Ovary (tissue), 9 donors: ENCODE data around the gene FYB2. TPM values are rescaled to one million over a fixed set of nuclear protein-coding genes. Genes with fewer than 3 reads are reported as not detected.

Experiments used
- DNase-seq, 5 donors: peaks; one replicate each; pipeline ENCODE4 v3.0.0-alpha.2; 2019 to 2020
- H3K27ac ChIP-seq, 2 donors: fragments of 200-600 bp; one replicate each; pipeline versions ENCODE4 v1.5.1 to v1.8.0; 2019 to 2022
- H3K27me3 ChIP-seq: fragments of 200-600 bp; one replicate; pipeline ENCODE4 v1.8.0; 2022
- H3K36me3 ChIP-seq: fragments of 200-600 bp; sonication (generic); one replicate; pipeline ENCODE4 v1.5.1; 2019
- H3K4me1 ChIP-seq: one replicate; pipeline ENCODE4 v1.8.1; 2013; ENCODE audit warnings: mild to moderate bottlenecking, moderate library complexity; ENCODE audit not compliant: insufficient read depth
- H3K4me3 ChIP-seq: fragments of 200-600 bp; sonication (generic); one replicate; pipeline ENCODE4 v1.5.1; 2017
- H3K9me3 ChIP-seq, 2 donors: fragments of 200-600 bp in 1 of 2; sonication (generic) in 1 of 2; one replicate each; pipeline versions ENCODE4 v1.5.1 to v1.8.1; 2013 to 2019; ENCODE audit warnings: mild to moderate bottlenecking in 1 of 2, moderate library complexity in 1 of 2
- CTCF ChIP-seq, 3 donors: fragments of 450-650 bp in 2 of 3; fragments of 200-600 bp in 1 of 3; IDR thresholded peaks; one replicate each; pipeline versions ENCODE4 v1.5.1 to v1.8.0; 2016 to 2022; ENCODE audit warnings: antibody characterized with exemption in 3 of 3, mild to moderate bottlenecking in 1 of 3
- EP300 ChIP-seq: sonication (generic); formaldehyde crosslinking; IDR thresholded peaks from one replicate; pipeline ENCODE4 v1.6.1; 2017; ENCODE audit warnings: antibody characterized with exemption
- POLR2A ChIP-seq: fragments of 450-650 bp; IDR thresholded peaks from one replicate; pipeline ENCODE4 v1.6.1; 2017; ENCODE audit warnings: antibody characterized with exemption, mild to moderate bottlenecking, moderate library complexity
- WGBS, 3 donors: extraction: QIAGEN DNeasy Blood & Tissue Kit in 1 of 3; methylation state at CpG; one replicate each; pipeline versions ENCODE4 v1.1.5 to v1.1.7; 2013 to 2017; 5-methylcytosine and 5-hydroxymethylcytosine counted together
- intact Hi-C, 4 donors: fragments of 100-400 bp; cut with DNase I; formaldehyde crosslinking; loops; one replicate each; pipeline versions ENCODE4 v1.11.0 to v1.15.1; 2022 to 2023
- polyA plus RNA-seq, 2 donors: library from polyadenylated mRNA; stranded (reverse); fragments of 200-250 nt in 1 of 2; fragments of 350-450 nt in 1 of 2; fragmentation: Illumina TruSeq in 1 of 2; extraction: RNeasy Lipid Tissue Mini Kit (QIAGEN cat#74804) in 1 of 2; gene quantifications; one replicate each; pipeline ENCODE4 v1.2.3, GENCODE V29; 2013 to 2014
- total RNA-seq, 7 donors: library from RNA; depleted of rRNA in 2 of 7; stranded (reverse); fragments of >200 nt in 2 of 7; fragmentation: NEBNext Ultra II Directional in 3 of 7; extraction: Animal tissue kit (Norgen Biotek cat#: 25700) in 3 of 7; gene quantifications; one replicate each; pipeline versions ENCODE4 v1.1.0 to v1.2.4, GENCODE V29; 2016 to 2023
- donor health status: DM: no; HTN: no; CAD: no; lungs with moderate emphysema.
- donor health status: DM: no; HTN: no; CAD: no.
- donor health status: Bipolar disorder and iron deficiency.
- donor health status: DM: yes; HTN: yes; CAD: no.
- donor health status: DM: no; HTN: no; CAD: no.
- donor health status: DM: yes; HTN: yes; CAD: no.

FYB2 gene
- total and polyA plus RNA-seq, 9 donors = 0.06 to 81.5 (median 2.0) TPM; not detected in 2

DNA sequence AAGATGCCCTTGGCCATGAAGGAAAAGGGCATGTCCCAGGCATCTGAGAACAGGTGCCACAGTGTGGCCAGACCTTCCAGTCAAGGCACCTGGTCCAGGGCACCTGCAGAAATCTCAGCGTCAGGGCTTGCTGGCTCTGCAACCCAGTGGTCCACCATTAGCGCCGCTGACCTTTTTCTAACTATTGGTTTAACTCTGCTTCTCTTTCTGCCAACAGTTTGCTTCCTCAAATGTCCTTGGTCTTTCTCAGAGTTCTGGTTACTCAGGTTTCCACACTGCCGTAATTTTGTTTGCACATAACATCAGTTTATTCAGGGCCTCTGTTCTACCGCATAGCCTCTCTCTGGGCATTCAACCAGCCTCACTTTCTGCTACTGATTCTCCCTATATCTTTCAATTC lies 16.5 kb upstream of the FYB2 start:
- DNase-seq = no peak
- 88 to 94% (median 94%) methylated on average over 5 of the region's 5 CpGs for WGBS, 3 donors
- Histone ChIP-seq H3K4me3 (no peak overlapping the region), H3K4me1 (no peaks in the 10 kb centered on the region), H3K9me3 (no peaks in the 10 kb centered on the region), H3K27ac (no peak overlapping the region), H3K27me3 (no peaks in the 10 kb centered on the region), H3K36me3 (no peaks in the 10 kb centered on the region)
- TF ChIP-seq CTCF (IDR thresholded peaks at IDR 0.05) = no peak
- no peak for TF ChIP-seq EP300
- TF ChIP-seq POLR2A = no peak
- intact Hi-C loops = loop anchor here in 1 of 4 donors (10.0 kb wide), 1 partner anchor 1219 kb away; no protein-coding TSS in a partner anchor

DNA sequence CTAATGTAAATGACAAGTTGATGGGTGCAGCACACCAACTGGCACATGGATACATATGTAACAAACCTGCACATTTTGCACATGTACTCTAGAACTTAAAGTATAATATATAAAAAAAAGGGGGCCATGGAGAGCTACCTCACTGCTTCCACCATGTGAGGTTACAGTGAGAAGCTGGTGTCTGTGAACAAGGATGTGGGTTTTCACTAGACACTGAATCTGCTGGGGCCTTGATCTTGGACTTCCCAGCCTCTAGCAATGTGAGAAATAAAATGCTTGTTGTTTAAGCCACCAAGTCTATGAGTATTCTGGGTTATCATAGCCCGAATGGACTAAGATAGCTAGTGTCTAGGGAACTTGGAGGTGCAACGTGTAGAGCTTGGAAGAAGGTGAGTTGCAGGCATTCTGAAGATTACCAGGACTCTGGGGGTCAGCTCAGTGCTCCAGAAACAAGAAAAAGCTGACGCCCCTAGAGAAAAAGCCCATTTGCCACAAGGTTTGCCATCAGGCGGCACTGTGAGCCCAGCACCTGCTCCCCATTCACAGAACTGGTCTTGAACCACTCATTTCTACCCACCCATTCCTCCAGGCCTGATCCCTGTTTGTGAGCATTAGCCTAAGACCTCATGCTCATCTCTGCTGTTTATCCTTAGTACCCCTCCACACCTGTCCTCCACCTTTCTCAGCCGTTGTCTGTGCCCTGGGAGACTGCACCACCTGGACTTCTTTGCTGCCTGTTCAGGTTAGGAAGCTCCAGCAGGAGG lies 15.1 kb upstream of the FYB2 start:
- no peak for TF ChIP-seq CTCF (IDR thresholded peaks at IDR 0.05)
- TF ChIP-seq EP300 = no peak
- no peak for TF ChIP-seq POLR2A
- no peak for DNase-seq
- Histone ChIP-seq H3K27me3 (no peaks in the 10 kb centered on the region), H3K9me3 (no peaks in the 10 kb centered on the region), H3K36me3 (no peaks in the 10 kb centered on the region), H3K4me3 (no peak overlapping the region), H3K4me1 (no peaks in the 10 kb centered on the region), H3K27ac (no peak overlapping the region)
- intact Hi-C loops = loop anchor here in 2 of 4 donors (5.0 to 10.0 kb wide), 2 partner anchors 1220 to 1328 kb away; no protein-coding TSS in a partner anchor
- 83 to 95% (median 85%) methylated on average over 5 of the region's 5 CpGs for WGBS, 3 donors

DNA sequence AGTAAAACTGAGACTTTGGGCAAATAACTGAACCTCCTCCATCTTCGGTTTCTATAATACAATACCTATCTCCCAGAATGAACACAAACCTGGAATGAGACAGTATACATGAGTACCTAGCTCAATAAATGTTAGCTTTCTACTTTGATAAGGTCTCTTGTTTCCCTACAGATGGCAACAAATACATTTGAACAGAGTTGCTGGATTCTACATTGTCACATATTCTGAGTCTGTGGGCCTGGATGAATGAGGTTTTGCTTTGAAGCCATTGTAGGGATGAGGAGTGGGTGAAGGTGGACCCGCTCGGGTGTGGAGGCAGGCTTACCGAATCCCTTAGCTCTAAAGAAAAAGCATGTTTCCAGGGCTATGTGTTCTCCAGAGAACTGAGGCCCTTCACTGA lies 13.9 kb upstream of the FYB2 start:
- no peak for DNase-seq
- intact Hi-C loops = loop anchor here in 2 of 4 donors (5.0 to 10.0 kb wide), 2 partner anchors 1222 to 1329 kb away; no protein-coding TSS in a partner anchor
- no peaks in the 10 kb centered on the region for H3K36me3 ChIP-seq
- no peaks in the 10 kb centered on the region for H3K27me3 ChIP-seq
- H3K4me3 ChIP-seq = no peak overlapping the region
- H3K4me1 ChIP-seq = no peaks in the 10 kb centered on the region
- no peaks in the 10 kb centered on the region for H3K9me3 ChIP-seq
- H3K27ac ChIP-seq = no peak overlapping the region
- 90 to 96% (median 94%) methylated on average over 4 of the region's 4 CpGs for WGBS, 3 donors
- TF ChIP-seq CTCF (IDR thresholded peaks at IDR 0.05) = no peak
- no peak for TF ChIP-seq POLR2A
- no peak for TF ChIP-seq EP300

- peak; percentile 47 to 77 (median 69) for DNase-seq
- no peaks in the 10 kb centered on the region for H3K27me3 ChIP-seq
- TF ChIP-seq EP300 (no peak), CTCF (IDR thresholded peaks at IDR 0.05) (peak; percentile 60 to 75 (median 67))
- intact Hi-C loops = loop anchor here in 2 of 4 donors (5.0 to 10.0 kb wide), 2 partner anchors 1223 to 1330 kb away; no protein-coding TSS in a partner anchor
- H3K4me1 ChIP-seq = no peaks in the 10 kb centered on the region
- H3K36me3 ChIP-seq = no peaks in the 10 kb centered on the region
- whole genome bisulfite sequencing, 3 donors = 2 to 4% (median 4%) methylated on average over 8 of the region's 8 CpGs
- no peak overlapping the region for H3K4me3 ChIP-seq
- no peak overlapping the region for H3K27ac ChIP-seq
- no peaks in the 10 kb centered on the region for H3K9me3 ChIP-seq
These were observed 12.9 kb upstream of the FYB2 start for GRCh38 chr1:56831871-56832693.
